KOPT-K1 (cell line): ENCODE results near the gene CDC16.

Experiments used
- H3K27ac ChIP-seq: fragments of 200-600 bp; sonication (generic); 2 replicates; pipeline ENCODE4 v1.5.1; 2016; ENCODE audit warnings: antibody characterized with exemption, mild to moderate bottlenecking, low read depth, low read length; ENCODE audit not compliant: poor library complexity, severe bottlenecking
- H3K36me3 ChIP-seq: fragments of 200-600 bp; sonication (generic); 2 replicates; pipeline ENCODE4 v1.5.1; 2017; ENCODE audit warnings: antibody characterized with exemption, mild to moderate bottlenecking, low read length, moderate library complexity; ENCODE audit not compliant: insufficient read depth
- H3K9me3 ChIP-seq: fragments of 200-600 bp; sonication (generic); 2 replicates; pipeline ENCODE4 v1.5.1; 2017; ENCODE audit warnings: antibody characterized with exemption, low read length, mild to moderate bottlenecking; ENCODE audit not compliant: insufficient read depth, poor library complexity, severe bottlenecking

Gene CDC16

DNA sequence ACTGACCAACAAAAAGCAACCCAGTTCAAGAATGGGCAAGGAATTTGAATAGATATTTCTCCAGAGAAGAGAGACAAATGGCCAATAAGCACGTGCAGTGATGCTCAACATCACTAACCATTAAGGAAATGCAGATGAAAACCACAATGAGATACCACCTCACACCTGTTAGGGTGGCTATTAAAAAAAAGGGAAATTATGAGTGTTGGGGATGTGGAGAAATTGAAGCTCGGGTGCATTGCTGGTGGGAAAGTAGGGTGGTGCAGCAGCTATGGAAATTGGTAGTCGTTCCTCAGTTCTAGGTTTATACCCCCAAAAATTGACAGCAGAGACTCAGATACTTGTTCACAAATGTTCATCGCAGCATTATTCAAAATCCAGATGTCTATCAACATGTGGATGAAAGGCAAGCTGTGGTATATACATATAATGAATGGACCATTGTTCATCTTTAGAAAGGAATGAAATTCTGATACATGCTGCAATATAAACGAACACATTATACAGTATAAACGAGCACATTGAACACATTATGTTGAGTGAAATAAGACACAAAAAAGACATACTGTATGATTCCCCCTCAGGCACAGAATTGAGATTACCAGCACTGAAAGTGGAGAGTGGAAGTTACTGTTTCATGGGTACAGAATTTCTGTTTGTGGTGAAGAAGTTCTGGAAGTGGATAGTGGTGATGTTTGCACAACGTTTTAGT, 80.5 kb downstream of the CDC16 start:
- H3K27ac ChIP-seq = peak overlapping the region; percentile 85
- H3K9me3 ChIP-seq = no peaks in the 10 kb centered on the region
- H3K36me3 ChIP-seq = peaks cover 37% of the 10 kb centered on the region

- Histone ChIP-seq H3K9me3 (no peaks in the 10 kb centered on the region), H3K36me3 (peaks cover 70% of the 10 kb centered on the region), H3K27ac (no peak overlapping the region)
These were observed 83.9 kb downstream of the CDC16 start for GRCh38 chr13:114318624-114319023.

DNA sequence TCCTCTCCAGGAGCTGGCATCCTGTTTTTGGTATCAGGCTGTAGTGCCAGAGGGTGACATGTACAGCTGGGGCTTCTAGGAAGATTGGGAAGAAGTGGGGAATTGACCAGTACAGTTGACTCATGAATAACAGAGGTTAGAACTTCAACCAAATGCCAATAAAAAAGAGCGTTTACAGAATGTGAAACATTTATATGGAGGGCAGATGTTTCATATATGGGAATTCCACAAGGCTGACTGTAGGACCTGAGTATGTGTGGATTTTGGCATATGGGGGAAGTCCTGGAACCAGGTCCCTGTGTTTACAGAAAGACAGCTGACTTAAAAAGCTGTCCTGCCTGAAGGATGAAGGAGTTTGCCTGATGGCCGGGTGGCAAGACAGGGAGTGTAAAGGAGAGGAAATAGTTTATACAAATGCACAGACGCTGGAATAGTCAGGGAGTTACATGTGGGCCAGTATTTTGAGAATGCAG, 84.8 kb downstream of the CDC16 start:
- H3K9me3 ChIP-seq = no peaks in the 10 kb centered on the region
- no peak overlapping the region for H3K27ac ChIP-seq
- peaks cover 79% of the 10 kb centered on the region for H3K36me3 ChIP-seq

GRCh38 chr13:114320065-114320464, 85.4 kb downstream of the CDC16 start:
- Histone ChIP-seq H3K27ac (no peak overlapping the region), H3K9me3 (no peaks in the 10 kb centered on the region), H3K36me3 (peaks cover 85% of the 10 kb centered on the region)

DNA sequence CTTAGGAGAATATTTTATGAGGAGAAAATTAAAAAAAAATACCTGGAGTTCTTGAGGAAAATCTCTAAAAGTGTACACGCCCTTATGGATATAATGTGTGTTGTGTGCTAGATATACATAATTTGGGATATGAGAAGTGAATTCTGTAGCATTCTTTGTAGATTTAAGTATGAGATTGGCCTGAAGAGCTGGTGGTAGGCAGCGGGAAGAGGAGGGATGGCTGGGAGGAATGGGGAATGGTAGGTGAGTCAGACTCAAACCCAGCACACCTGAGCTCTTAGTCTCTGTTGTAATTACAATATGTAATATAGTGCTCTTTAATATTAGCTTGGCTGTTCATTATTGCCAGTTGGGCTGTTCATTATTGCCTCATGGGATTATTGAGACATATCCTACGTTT, 86.6 kb downstream of the CDC16 start:
- Histone ChIP-seq H3K9me3 (no peaks in the 10 kb centered on the region), H3K27ac (no peak overlapping the region), H3K36me3 (peaks cover 97% of the 10 kb centered on the region)
